BJ (cell line): Measurements from ENCODE around the gene DAP. TPM values are rescaled to one million over a fixed set of nuclear protein-coding genes. Genes with fewer than 3 reads are reported as not detected.

Experiments used
- CTCF ChIA-PET: fragments of 350-600 bp; formaldehyde crosslinking; extraction: SDS; loops from one replicate; lab custom pipeline; 2021; ENCODE audit warnings: antibody characterized with exemption, inconsistent platforms; lab: Yijun Ruan, JAX
- POLR2A ChIA-PET: fragments of 300-600 bp; sonication (Branson Sonifier 250); formaldehyde crosslinking; extraction: SDS; loops from one replicate; lab custom pipeline; 2021; ENCODE audit warnings: antibody characterized with exemption; lab: Charles Lee
- DNase-seq: peaks from one replicate; pipeline ENCODE4 v3.0.0-alpha.2; 2011; ENCODE audit warnings: low read depth
- H3K27me3 ChIP-seq: 2 replicates; pipeline ENCODE4 v1.6.0; 2011; ENCODE audit warnings: low read length; ENCODE audit not compliant: control insufficient read depth, insufficient read depth
- H3K36me3 ChIP-seq: 2 replicates; pipeline ENCODE4 v1.5.1; 2011; ENCODE audit warnings: low read length; ENCODE audit not compliant: control insufficient read depth, insufficient read depth
- H3K4me3 ChIP-seq: 2 replicates; pipeline ENCODE4 v1.5.1; 2011; ENCODE audit warnings: low read depth, mild to moderate bottlenecking, control low read depth, low read length
- polyA plus RNA-seq: library from polyadenylated mRNA; depleted of rRNA; stranded (reverse); fragments of >200 nt; gene quantifications from 2 replicates; pipeline ENCODE4 v1.2.3, GENCODE V29; 2011
- TF ChIP-seq, protein P1 (sequence below): IDR thresholded peaks from 2 replicates; pipeline ENCODE4 v1.5.1; 2011; ENCODE audit warnings: low read depth, mild to moderate bottlenecking, control low read depth, inconsistent platforms, low read length, moderate library complexity; ENCODE audit not compliant: insufficient read depth

DAP gene
- polyA plus RNA-seq, 1 experiment: 95.6 TPM

GRCh38 chr5:10662083-10662482 is 99.0 kb downstream of the DAP start:
- H3K36me3 ChIP-seq: no peaks in the 10 kb centered on the region
- POLR2A ChIA-PET: no interaction called here
- TF ChIP-seq, protein P1, sequence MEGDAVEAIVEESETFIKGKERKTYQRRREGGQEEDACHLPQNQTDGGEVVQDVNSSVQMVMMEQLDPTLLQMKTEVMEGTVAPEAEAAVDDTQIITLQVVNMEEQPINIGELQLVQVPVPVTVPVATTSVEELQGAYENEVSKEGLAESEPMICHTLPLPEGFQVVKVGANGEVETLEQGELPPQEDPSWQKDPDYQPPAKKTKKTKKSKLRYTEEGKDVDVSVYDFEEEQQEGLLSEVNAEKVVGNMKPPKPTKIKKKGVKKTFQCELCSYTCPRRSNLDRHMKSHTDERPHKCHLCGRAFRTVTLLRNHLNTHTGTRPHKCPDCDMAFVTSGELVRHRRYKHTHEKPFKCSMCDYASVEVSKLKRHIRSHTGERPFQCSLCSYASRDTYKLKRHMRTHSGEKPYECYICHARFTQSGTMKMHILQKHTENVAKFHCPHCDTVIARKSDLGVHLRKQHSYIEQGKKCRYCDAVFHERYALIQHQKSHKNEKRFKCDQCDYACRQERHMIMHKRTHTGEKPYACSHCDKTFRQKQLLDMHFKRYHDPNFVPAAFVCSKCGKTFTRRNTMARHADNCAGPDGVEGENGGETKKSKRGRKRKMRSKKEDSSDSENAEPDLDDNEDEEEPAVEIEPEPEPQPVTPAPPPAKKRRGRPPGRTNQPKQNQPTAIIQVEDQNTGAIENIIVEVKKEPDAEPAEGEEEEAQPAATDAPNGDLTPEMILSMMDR: no peak
- peaks cover 2% of the 10 kb centered on the region; the same call in 1 of the 2 replicates for H3K27me3 ChIP-seq
- DNase-seq: no peak
- CTCF ChIA-PET: no interaction called here
- H3K4me3 ChIP-seq: no peak overlapping the region

GRCh38 chr5:10661401-10661800 is 99.6 kb downstream of the DAP start:
- H3K4me3 ChIP-seq: no peak overlapping the region
- DNase-seq: no peak
- TF ChIP-seq, protein P1: no peak
- POLR2A ChIA-PET: interaction anchor here (0.5 kb wide), 1 partner anchor 58 kb away, joined by 12 read pairs; no protein-coding TSS in a partner anchor
- no peaks in the 10 kb centered on the region for H3K36me3 ChIP-seq
- CTCF ChIA-PET: no interaction called here
- H3K27me3 ChIP-seq: peaks cover 2% of the 10 kb centered on the region; the same call in 1 of the 2 replicates

GRCh38 chr5:10660720-10661387 is 100.2 kb downstream of the DAP start:
- POLR2A ChIA-PET: no interaction called here
- DNase-seq: no peak
- no peak overlapping the region for H3K4me3 ChIP-seq
- CTCF ChIA-PET: interaction anchor here (0.7 kb wide), 1 partner anchor 11 kb away, joined by 3 read pairs; no protein-coding TSS in a partner anchor
- H3K36me3 ChIP-seq: no peaks in the 10 kb centered on the region
- peaks cover 2% of the 10 kb centered on the region; the same call in 1 of the 2 replicates for H3K27me3 ChIP-seq
- TF ChIP-seq, protein P1: no peak

DNA sequence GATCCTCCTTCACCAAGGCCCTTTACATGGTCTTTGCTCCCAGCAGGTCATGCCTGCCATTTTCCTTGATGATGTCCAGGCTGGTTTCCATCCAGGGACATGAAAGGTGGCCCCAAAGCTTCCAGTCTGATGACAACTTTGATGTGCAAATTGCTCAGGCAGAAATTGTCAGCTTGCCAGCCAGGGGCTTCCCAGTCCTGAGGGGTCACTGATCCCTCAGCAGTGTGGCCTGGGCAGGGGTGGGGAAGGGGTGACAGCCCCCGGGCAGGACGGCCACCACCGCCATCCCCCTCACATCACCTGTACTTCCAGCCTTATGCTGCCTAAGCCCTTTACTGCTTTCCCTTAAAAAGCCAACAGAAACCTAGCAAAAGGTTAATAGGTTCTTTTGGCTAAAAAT is 100.9 kb downstream of the DAP start:
- TF ChIP-seq, protein P1: no peak
- CTCF ChIA-PET: interaction anchor here (0.7 kb wide), 1 partner anchor 11 kb away, joined by 3 read pairs; no protein-coding TSS in a partner anchor
- DNase-seq: no peak

DNA sequence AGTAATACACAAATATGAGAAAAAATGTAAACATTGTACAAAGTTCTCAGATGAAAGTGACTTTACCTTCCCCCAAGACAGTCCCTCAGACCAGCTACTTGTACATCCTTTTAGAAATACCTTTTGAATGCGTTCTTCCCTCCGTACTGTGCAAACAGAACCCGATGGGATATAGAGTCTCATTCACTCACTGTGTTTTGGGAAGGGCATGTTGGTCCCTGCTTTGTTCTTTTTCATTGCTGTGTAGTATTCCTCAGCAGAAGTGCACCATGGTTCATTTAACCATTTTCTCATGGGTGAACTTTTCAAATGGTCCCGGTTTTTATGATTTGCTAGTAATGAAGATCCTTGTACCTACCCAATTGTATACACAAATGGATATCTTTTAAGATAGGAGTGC is 102.8 kb downstream of the DAP start:
- TF ChIP-seq, protein P1: no peak
- no peak overlapping the region for H3K4me3 ChIP-seq
- POLR2A ChIA-PET: no interaction called here
- DNase-seq: no peak
- peaks cover 6% of the 10 kb centered on the region; the same call in 1 of the 2 replicates for H3K36me3 ChIP-seq
- CTCF ChIA-PET: interaction anchor here (0.5 to 0.6 kb wide), 3 partner anchors 13 to 1052 kb away, joined by 3 to 5 read pairs (median 3); no protein-coding TSS in a partner anchor
- H3K27me3 ChIP-seq: 0 out of 2 replicates have a peak, but pooled peaks cover 2% of the 10 kb centered on the region

More for the DNA sequence above, 100.9 kb downstream of the DAP start:
- no peak overlapping the region for H3K4me3 ChIP-seq
- H3K27me3 ChIP-seq: peaks cover 2% of the 10 kb centered on the region; the same call in 1 of the 2 replicates
- POLR2A ChIA-PET: no interaction called here
- 0 out of 2 replicates have a peak, but pooled peaks cover 1% of the 10 kb centered on the region for H3K36me3 ChIP-seq
